GM12878 (cell line): Measurements from ENCODE around the gene OGFR.

Source experiments
- ATF3 ChIP-seq: IDR thresholded peaks from 2 replicates; pipeline ENCODE4 v1.6.1; 2011; ENCODE audit warnings: low read depth, mild to moderate bottlenecking, low read length, moderate library complexity, borderline replicate concordance; ENCODE audit errors: extremely low read depth
- BHLHE40 ChIP-seq, 2 experiments: fragments of 450-650 bp in 1 of 2; IDR thresholded peaks; 2 replicates each; pipeline ENCODE4 v1.6.1; 2011 to 2017; ENCODE audit warnings: low read depth in 2 of 2, borderline replicate concordance in 1 of 2, improper control_type of control experiment in 1 of 2, low read length in 1 of 2, mild to moderate bottlenecking in 1 of 2
- CTCF ChIP-seq, 3 experiments: IDR thresholded peaks in 2 of 3; conservative IDR thresholded peaks in 1 of 3; 2 replicates each; pipeline ENCODE4 v1.5.1; 2011; ENCODE audit warnings: low read depth in 3 of 3, low read length in 3 of 3, mild to moderate bottlenecking in 3 of 3, control low read depth in 2 of 3, moderate library complexity in 2 of 3, inconsistent platforms in 1 of 3, mixed read lengths in 1 of 3; ENCODE audit not compliant: control insufficient read depth in 2 of 3, insufficient read depth in 1 of 3; ENCODE audit errors: extremely low read depth in 1 of 3
- MXI1 ChIP-seq: fragments of 150-350 bp; IDR thresholded peaks from 2 replicates; pipeline ENCODE4 v1.6.1; 2011; ENCODE audit warnings: low read depth, mild to moderate bottlenecking, inconsistent platforms, low read length, improper control_type of control experiment
- NFYB ChIP-seq: IDR thresholded peaks from 2 replicates; pipeline ENCODE4 v1.6.1; 2011; ENCODE audit warnings: low read depth, mild to moderate bottlenecking, low read length, improper control_type of control experiment, moderate library complexity; ENCODE audit not compliant: insufficient read depth
- POLR2A ChIP-seq: IDR thresholded peaks from 2 replicates; pipeline ENCODE4 v1.6.1; 2011; ENCODE audit warnings: low read depth, mild to moderate bottlenecking, low read length
- POU2F2 ChIP-seq: IDR thresholded peaks from 3 replicates; pipeline ENCODE4 v1.6.1; 2011; ENCODE audit warnings: low read depth, mild to moderate bottlenecking, low read length, borderline replicate concordance
- SMC3 ChIP-seq: IDR thresholded peaks from 2 replicates; pipeline ENCODE4 v1.6.1; 2011; ENCODE audit warnings: low read length, improper control_type of control experiment, borderline replicate concordance
- SPI1 ChIP-seq: IDR thresholded peaks from 2 replicates; pipeline ENCODE4 v1.6.1; 2011; ENCODE audit warnings: low read depth, mild to moderate bottlenecking, low read length, moderate library complexity, borderline replicate concordance; ENCODE audit not compliant: insufficient read depth
- SREBF2 ChIP-seq: IDR thresholded peaks from 2 replicates; pipeline ENCODE4 v1.6.1; 2012; ENCODE audit warnings: mild to moderate bottlenecking, low read length
- USF1 ChIP-seq: IDR thresholded peaks from 2 replicates; pipeline ENCODE4 v1.6.1; 2011; ENCODE audit warnings: borderline replicate concordance, low read depth, mild to moderate bottlenecking, moderate library complexity, mixed read lengths, low read length; ENCODE audit not compliant: insufficient read depth; ENCODE audit errors: extremely low read length
- ZNF207 ChIP-seq: fragments of 450-650 bp; IDR thresholded peaks from 2 replicates; pipeline ENCODE4 v1.6.1; 2014; ENCODE audit warnings: antibody characterized with exemption, mild to moderate bottlenecking, borderline replicate concordance

GRCh38 chr20:62766716-62767115 is 37.9 kb upstream of the OGFR start:
- TF ChIP-seq USF1 (no peak), ATF3 (no peak), SREBF2 (no peak), NFYB (no peak), BHLHE40 (IDR thresholded peaks at IDR 0.05; ENCODE audit: borderline replicate concordance in 1 of 2, low read depth in 2 of 2, low read length in 1 of 2) (no peak), ZNF207 (no peak), POU2F2 (no peak), MXI1 (no peak), POLR2A (no peak), CTCF (IDR thresholded peaks at IDR 0.05 in 2 of 3, conservative IDR thresholded peaks at IDR 0.05 in 1 of 3; ENCODE audit: control insufficient read depth in 2 of 3, extremely low read depth in 1 of 3, insufficient read depth in 1 of 3, low read depth in 3 of 3, low read length in 3 of 3) (no peak), SPI1 (no peak), SMC3 (no peak)
